Trophoblast cell (in vitro differentiated cells and primary cell): ENCODE data around the gene UBQLN4. TPM values are rescaled to one million over a fixed set of nuclear protein-coding genes. Genes with fewer than 3 reads are reported as not detected.

Source experiments
- DNase-seq, 2 donors: peaks; one replicate each; pipeline ENCODE4 v3.0.0-alpha.2; 2016
- H2AFZ ChIP-seq: 2 replicates; pipeline ENCODE4 v1.6.1; 2013; ENCODE audit warnings: low read length, moderate library complexity, mild to moderate bottlenecking; ENCODE audit not compliant: insufficient read depth, poor library complexity
- H2AK5ac ChIP-seq: 2 replicates; pipeline ENCODE4 v1.6.1; 2013; ENCODE audit warnings: mild to moderate bottlenecking, low read length
- H2BK120ac ChIP-seq: 2 replicates; pipeline ENCODE4 v1.6.1; 2013; ENCODE audit warnings: low read length, mild to moderate bottlenecking, moderate library complexity; ENCODE audit not compliant: insufficient read depth, poor library complexity
- H2BK12ac ChIP-seq: 2 replicates; pipeline ENCODE4 v1.6.1; 2013; ENCODE audit warnings: mild to moderate bottlenecking, low read length, moderate library complexity
- H2BK5ac ChIP-seq: 2 replicates; pipeline ENCODE4 v1.6.1; 2013; ENCODE audit warnings: low read length, low read depth, moderate library complexity, mild to moderate bottlenecking; ENCODE audit not compliant: poor library complexity
- H3K14ac ChIP-seq: 2 replicates; pipeline ENCODE4 v1.6.1; 2013; ENCODE audit warnings: mild to moderate bottlenecking, low read length
- H3K18ac ChIP-seq: 2 replicates; pipeline ENCODE4 v1.6.1; 2013; ENCODE audit warnings: mild to moderate bottlenecking, low read length
- H3K23ac ChIP-seq: 2 replicates; pipeline ENCODE4 v1.6.1; 2013; ENCODE audit warnings: low read length
- H3K27ac ChIP-seq: 2 replicates; pipeline ENCODE4 v1.5.1; 2013; ENCODE audit warnings: low read depth, mild to moderate bottlenecking, inconsistent platforms, low read length, moderate library complexity
- H3K27me3 ChIP-seq: 2 replicates; pipeline ENCODE4 v1.6.1; 2013; ENCODE audit warnings: inconsistent platforms, mild to moderate bottlenecking, low read length, moderate library complexity; ENCODE audit not compliant: insufficient read depth
- H3K36me3 ChIP-seq, 2 experiments: 1 replicate in 1 of 2; 2 replicates in 1 of 2; pipeline ENCODE4 v1.6.1; 2013; ENCODE audit warnings: low read length in 2 of 2, mild to moderate bottlenecking in 2 of 2, moderate library complexity in 1 of 2; ENCODE audit not compliant: insufficient read depth in 2 of 2, control insufficient read depth in 1 of 2
- H3K4ac ChIP-seq: 2 replicates; pipeline ENCODE4 v1.6.1; 2013; ENCODE audit warnings: low read depth, mild to moderate bottlenecking, low read length, moderate library complexity
- H3K4me1 ChIP-seq, 2 experiments: 1 replicate in 1 of 2; 2 replicates in 1 of 2; pipeline ENCODE4 v1.6.1; 2013; ENCODE audit warnings: low read length in 2 of 2, mild to moderate bottlenecking in 2 of 2, moderate library complexity in 1 of 2; ENCODE audit not compliant: insufficient read depth in 2 of 2, control insufficient read depth in 1 of 2
- H3K4me2 ChIP-seq: 2 replicates; pipeline ENCODE4 v1.6.1; 2013; ENCODE audit warnings: inconsistent platforms, mild to moderate bottlenecking, low read length, moderate library complexity
- H3K4me3 ChIP-seq: 2 replicates; pipeline ENCODE4 v1.5.1; 2013; ENCODE audit warnings: mild to moderate bottlenecking, low read depth, low read length, inconsistent platforms
- H3K79me1 ChIP-seq: one replicate; pipeline ENCODE4 v1.6.1; 2013; ENCODE audit warnings: low read length
- H3K79me2 ChIP-seq: 2 replicates; pipeline ENCODE4 v1.6.1; 2013; ENCODE audit warnings: low read length, mild to moderate bottlenecking; ENCODE audit not compliant: control insufficient read depth, insufficient read depth, poor library complexity
- H3K9ac ChIP-seq: 2 replicates; pipeline ENCODE4 v1.6.1; 2013; ENCODE audit warnings: mild to moderate bottlenecking, low read length
- H3K9me3 ChIP-seq: 2 replicates; pipeline ENCODE4 v1.6.1; 2013; ENCODE audit warnings: low read depth, mild to moderate bottlenecking, control low read depth, inconsistent platforms, low read length; ENCODE audit not compliant: insufficient read depth
- H4K12ac ChIP-seq: 2 replicates; pipeline ENCODE4 v1.6.1; 2013; ENCODE audit warnings: low read depth, mild to moderate bottlenecking, low read length, moderate library complexity
- H4K8ac ChIP-seq: 2 replicates; pipeline ENCODE4 v1.6.1; 2013; ENCODE audit warnings: low read depth, mild to moderate bottlenecking, low read length, moderate library complexity
- H4K91ac ChIP-seq: one replicate; pipeline ENCODE4 v1.6.1; 2013; ENCODE audit warnings: low read depth, mild to moderate bottlenecking, low read length, moderate library complexity
- WGBS: extraction: QIAGEN DNeasy Blood & Tissue Kit; methylation state at CpG from one replicate; pipeline ENCODE4 v1.1.7; 2013; ENCODE audit warnings: missing lambda C conversion rate; ENCODE audit not compliant: insufficient read length, insufficient coverage; ENCODE audit errors: extremely low coverage; 5-methylcytosine and 5-hydroxymethylcytosine counted together
- polyA plus RNA-seq: library from polyadenylated mRNA; stranded (reverse); fragments of 200-250 nt; gene quantifications from 2 replicates; pipeline ENCODE4 v1.2.3, GENCODE V29; 2013

The UBQLN4 gene
- 44.6 and 45.7 TPM in 2 replicates for polyA plus RNA-seq

GRCh38 chr1:156053768-156054499, at the start of gene UBQLN4:
UBQLN4 (minus strand) TSS chr1:156053798; CDS start chr1:156053701, 97 bp downstream.
- Histone ChIP-seq H3K4me2 (peak within 1 kb of the TSS; percentile 98), H3K9ac (peak within 1 kb of the TSS; percentile 95), H4K91ac (peak within 1 kb of the TSS; percentile 94), H3K23ac (no peak within 1 kb of the TSS), H2BK12ac (peak within 1 kb of the TSS; percentile 45), H2AFZ (peak within 1 kb of the TSS; percentile 86), H3K18ac (peak within 1 kb of the TSS; percentile 90), H3K9me3 (no peaks in the 10 kb centered on the region), H2BK5ac (peak within 1 kb of the TSS; percentile 89), H3K79me2 (peaks cover 13% of the 10 kb centered on the region), H3K27me3 (no peaks in the 10 kb centered on the region), H4K12ac (peak within 1 kb of the TSS; percentile 88), H2BK120ac (peak within 1 kb of the TSS; percentile 78), H3K36me3 (peaks cover 14 to 22% of the 10 kb centered on the region in 2 experiments), H3K4me3 (peak within 1 kb of the TSS; percentile 94), H3K4me1 (peaks cover 4 to 5% of the 10 kb centered on the region in 2 experiments), H4K8ac (peak within 1 kb of the TSS; percentile 96), H2AK5ac (peak within 1 kb of the TSS; percentile 83), H3K14ac (peak within 1 kb of the TSS; percentile 92), H3K4ac (peak within 1 kb of the TSS; percentile 81), H3K27ac (peak within 1 kb of the TSS; percentile 98), H3K79me1 (peaks cover 18% of the 10 kb centered on the region)
- no CpG with 5 or more reads among the region's 49 CpGs for WGBS
- DNase-seq, result peak; percentile 63 to 82

GRCh38 chr1:156102633-156103511, 49.3 kb upstream of the UBQLN4 start:
- H3K4me1 ChIP-seq, result peaks cover 49 to 57% of the 10 kb centered on the region in 2 experiments
- no peak overlapping the region for H3K4me2 ChIP-seq
- H3K4me3 ChIP-seq, result no peak overlapping the region
- peak overlapping the region; percentile 14 for H3K14ac ChIP-seq
- H3K27ac ChIP-seq, result peak overlapping the region; percentile 78
- H4K8ac ChIP-seq, result peak overlapping the region; percentile 22
- DNase-seq, result no peak
- no CpG with 5 or more reads among the region's 16 CpGs for WGBS
- H3K27me3 ChIP-seq, result no peaks in the 10 kb centered on the region
- H2BK5ac ChIP-seq, result peak overlapping the region; percentile 23
- peak overlapping the region; percentile 54 for H3K4ac ChIP-seq
- H2AK5ac ChIP-seq, result peak overlapping the region; percentile 11
- no peaks in the 10 kb centered on the region for H3K9me3 ChIP-seq
- peaks cover 3 to 10% of the 10 kb centered on the region in 2 experiments for H3K36me3 ChIP-seq
- no peak overlapping the region for H3K9ac ChIP-seq
- no peak overlapping the region for H2AFZ ChIP-seq
- peak overlapping the region; percentile 23 for H2BK12ac ChIP-seq
- no peak overlapping the region for H4K12ac ChIP-seq
- peak overlapping the region; percentile 95 for H4K91ac ChIP-seq
- peak overlapping the region; percentile 13 for H2BK120ac ChIP-seq
- no peak overlapping the region for H3K23ac ChIP-seq
- H3K79me2 ChIP-seq, result peaks cover 11% of the 10 kb centered on the region
- H3K18ac ChIP-seq, result peak overlapping the region; percentile 43
- peaks cover 39% of the 10 kb centered on the region for H3K79me1 ChIP-seq

DNA sequence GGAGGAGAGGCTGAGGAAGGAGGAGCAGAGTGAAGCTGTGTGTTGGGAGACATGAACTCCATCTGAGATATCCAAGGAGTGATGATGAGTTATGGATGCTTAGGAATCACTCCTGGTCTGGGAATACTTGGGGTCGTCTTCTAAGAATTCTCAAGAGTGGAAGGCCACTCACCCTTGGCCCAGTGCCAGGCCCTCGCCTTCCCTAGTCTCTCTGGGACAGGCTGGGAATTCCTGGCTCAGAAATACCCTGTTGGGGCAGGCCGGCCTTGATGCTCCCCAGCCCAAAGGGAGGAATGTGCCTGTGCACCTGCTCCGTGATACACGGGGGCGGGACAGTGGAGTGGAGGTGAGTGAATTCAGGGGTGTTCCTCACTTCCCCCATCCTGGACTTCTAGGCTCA, 48.3 kb upstream of the UBQLN4 start:
- no peak overlapping the region for H2BK12ac ChIP-seq
- no CpG with 5 or more reads among the region's 6 CpGs for WGBS
- H3K9me3 ChIP-seq, result no peaks in the 10 kb centered on the region
- no peak overlapping the region for H2BK120ac ChIP-seq
- H4K8ac ChIP-seq, result no peak overlapping the region
- H2AFZ ChIP-seq, result no peak overlapping the region
- no peak overlapping the region for H3K14ac ChIP-seq
- H3K4ac ChIP-seq, result peak overlapping the region; percentile 3
- no peak overlapping the region for H3K18ac ChIP-seq
- no peak overlapping the region for H3K4me2 ChIP-seq
- H3K9ac ChIP-seq, result no peak overlapping the region
- no peak overlapping the region for H3K27ac ChIP-seq
- no peak overlapping the region for H2AK5ac ChIP-seq
- peaks cover 13% of the 10 kb centered on the region for H3K79me2 ChIP-seq
- no peak overlapping the region for H4K91ac ChIP-seq
- peaks cover 39% of the 10 kb centered on the region for H3K79me1 ChIP-seq
- no peak overlapping the region for H3K4me3 ChIP-seq
- peaks cover 43 to 53% of the 10 kb centered on the region in 2 experiments for H3K4me1 ChIP-seq
- DNase-seq, result no peak
- no peak overlapping the region for H3K23ac ChIP-seq
- H2BK5ac ChIP-seq, result no peak overlapping the region
- H4K12ac ChIP-seq, result no peak overlapping the region
- H3K36me3 ChIP-seq, result peaks cover 13 to 18% of the 10 kb centered on the region in 2 experiments
- H3K27me3 ChIP-seq, result no peaks in the 10 kb centered on the region

DNA sequence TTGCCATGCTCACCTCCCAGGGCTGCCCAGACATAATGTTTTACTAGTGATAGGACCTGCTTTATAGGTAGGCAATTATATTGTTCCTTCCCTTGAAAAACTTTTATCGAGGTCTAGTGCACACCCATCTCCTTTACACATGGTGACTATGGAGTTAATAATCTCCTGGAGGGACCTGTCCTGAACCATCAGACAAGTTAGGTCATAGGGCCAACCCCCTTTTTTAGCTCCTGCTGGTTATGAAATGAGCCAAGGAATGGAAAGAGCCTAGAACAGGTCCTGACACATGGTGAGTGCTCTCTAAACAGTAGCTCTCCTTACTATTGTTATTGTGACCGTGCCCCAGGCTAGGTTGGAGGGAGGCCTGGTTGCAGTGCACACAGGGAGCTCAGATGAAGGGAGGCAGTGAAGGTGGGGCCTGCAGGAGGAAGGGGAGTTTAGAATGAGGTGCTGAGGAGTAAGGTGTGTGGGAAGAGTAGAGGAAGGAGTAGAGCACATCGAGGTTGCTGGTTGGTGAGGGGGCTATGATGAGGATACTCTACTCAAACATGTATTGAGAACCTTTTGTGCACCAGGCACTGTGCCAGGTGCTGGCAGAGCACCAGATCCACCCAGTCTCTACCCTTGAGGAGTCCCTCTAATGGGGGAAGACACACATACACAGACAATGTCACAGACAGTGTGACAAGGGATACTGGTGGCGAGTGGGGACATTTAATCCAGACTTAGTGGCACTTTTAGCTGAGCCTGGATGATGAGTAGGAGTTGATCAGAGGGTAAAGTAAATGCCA, 46.8 kb upstream of the UBQLN4 start:
- no peak overlapping the region for H3K4me3 ChIP-seq
- no peak overlapping the region for H3K27ac ChIP-seq
- H2BK120ac ChIP-seq, result no peak overlapping the region
- H3K4ac ChIP-seq, result no peak overlapping the region
- H3K4me1 ChIP-seq, result peaks cover 51 to 58% of the 10 kb centered on the region in 2 experiments
- H2BK5ac ChIP-seq, result peak overlapping the region; percentile 10
- H4K12ac ChIP-seq, result no peak overlapping the region
- no peak overlapping the region for H2BK12ac ChIP-seq
- H3K23ac ChIP-seq, result no peak overlapping the region
- 100% methylated on average over 1 of the region's 4 CpGs for WGBS
- H3K4me2 ChIP-seq, result no peak overlapping the region
- peak overlapping the region; percentile 66 for H3K18ac ChIP-seq
- peaks cover 11% of the 10 kb centered on the region for H3K79me2 ChIP-seq
- no peaks in the 10 kb centered on the region for H3K27me3 ChIP-seq
- no peak overlapping the region for H3K9ac ChIP-seq
- H3K79me1 ChIP-seq, result peaks cover 30% of the 10 kb centered on the region
- DNase-seq, result no peak
- peaks cover 20 to 22% of the 10 kb centered on the region in 2 experiments for H3K36me3 ChIP-seq
- no peak overlapping the region for H4K91ac ChIP-seq
- no peak overlapping the region for H2AFZ ChIP-seq
- H3K14ac ChIP-seq, result no peak overlapping the region
- H4K8ac ChIP-seq, result peak overlapping the region; percentile 4
- no peak overlapping the region for H2AK5ac ChIP-seq
- no peaks in the 10 kb centered on the region for H3K9me3 ChIP-seq
